Measurements from ENCODE around the gene TBC1D12.
"Not testable (repeated sequence)": the region's sequence is repeated elsewhere in the genome, so short reads cannot be mapped to it uniquely, and the experiment has no call there.

Gene TBC1D12

GRCh38 chr10:94549221-94549620, 146.9 kb downstream of the TBC1D12 start:
- DNase-seq: no peak

- DNase-seq: not testable (repeated sequence)
Observed at GRCh38 chr10:94567714-94568307, 165.5 kb downstream of the TBC1D12 start.

- no peak for DNase-seq
Observed at GRCh38 chr10:94571081-94571480, 168.7 kb downstream of the TBC1D12 start.

DNA sequence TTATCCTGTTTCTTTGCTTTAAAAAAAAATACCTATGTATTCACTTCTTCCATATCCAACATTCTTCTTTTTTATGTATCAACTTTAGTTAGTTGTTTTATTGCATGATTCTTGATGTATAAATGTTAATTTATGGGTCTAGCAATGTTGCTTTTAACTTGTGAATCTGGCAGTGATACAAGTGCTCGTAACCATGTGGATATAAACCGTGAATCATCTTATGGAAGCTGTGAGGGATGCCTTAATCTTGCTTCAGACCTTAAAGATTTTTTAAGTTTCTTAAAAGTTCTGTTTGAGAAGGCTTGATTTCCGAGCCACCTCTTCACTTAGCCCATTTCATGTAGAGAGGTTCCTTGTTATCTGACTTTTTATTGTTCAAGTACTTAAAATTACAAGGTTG, 169.2 kb downstream of the TBC1D12 start:
- DNase-seq: no peak

GRCh38 chr10:94578790-94579189, 176.4 kb downstream of the TBC1D12 start:
- DNase-seq: peak; percentile 30

DNA sequence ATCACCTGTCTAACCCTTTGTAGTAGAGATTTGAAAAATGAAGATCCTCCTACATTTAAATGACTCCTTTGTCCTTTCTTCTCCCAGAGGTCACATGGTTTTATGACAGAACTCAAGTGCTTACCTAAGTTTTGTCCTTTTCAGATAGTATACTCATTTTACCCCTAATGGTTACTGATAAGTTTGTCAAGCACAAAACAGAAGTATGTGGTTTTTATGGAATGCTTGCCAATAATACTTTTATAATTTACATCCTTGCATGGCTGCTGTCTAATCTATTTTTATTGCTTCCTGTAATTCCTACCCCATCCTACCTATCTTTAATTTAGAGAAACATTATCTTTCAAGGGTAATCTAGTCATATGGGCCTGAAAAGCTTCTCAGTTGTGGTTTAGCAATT, 180.8 kb downstream of the TBC1D12 start:
- DNase-seq: no peak
